PC-3 (cell line): ENCODE measurements around the gene ADAM17. TPM values are rescaled to one million over a fixed set of nuclear protein-coding genes. Genes with fewer than 3 reads are reported as not detected.
A peak's percentile ranks its signal among the peaks of the same experiment; 100 is the strongest.
"Not testable (repeated sequence)": the region's sequence is repeated elsewhere in the genome, so short reads cannot be mapped to it uniquely, and the experiment has no call there.

Experiments
- ATAC-seq: fragments of 200-7000 bp; cut with Tn5 transposase; 2 replicates; pipeline ENCODE4 v1.9.1; 2020; ENCODE audit warnings: mild to moderate bottlenecking, moderate library complexity
- BruUV-seq: library from RNA; stranded (reverse); fragments of 400-500 nt; replicated peaks from 2 replicates; lab custom pipeline; 2021; lab: Mats Ljungman, UMichigan
- CTCF ChIA-PET: fragments of 300-600 bp; sonication (Branson Sonifier 250); formaldehyde crosslinking; loops from one replicate; lab custom pipeline; 2022; ENCODE audit warnings: antibody characterized with exemption; lab: Charles Lee
- POLR2A ChIA-PET: fragments of 300-600 bp; sonication (Branson Sonifier 250); formaldehyde crosslinking; loops from one replicate; lab custom pipeline; 2022; ENCODE audit warnings: antibody characterized with exemption; ENCODE audit not compliant: unreplicated experiment; lab: Charles Lee
- DNase-seq: peaks from one replicate; pipeline ENCODE4 v3.0.0-alpha.2; 2015
- H2AFZ ChIP-seq: fragments of 300-600 bp; sonication (generic); 2 replicates; pipeline ENCODE4 v1.6.0; 2016; ENCODE audit warnings: antibody characterized with exemption, low read length
- H3F3A ChIP-seq: fragments of 300-600 bp; sonication (generic); one replicate; pipeline ENCODE4 v1.6.0; 2017; ENCODE audit warnings: antibody characterized with exemption, low read length, control low read depth, mild to moderate bottlenecking; ENCODE audit not compliant: unreplicated experiment
- H3K27ac ChIP-seq: fragments of 300-600 bp; sonication (generic); 2 replicates; pipeline ENCODE4 v1.5.1; 2016; ENCODE audit warnings: mild to moderate bottlenecking, low read length
- H3K27me3 ChIP-seq: fragments of 300-600 bp; sonication (generic); 2 replicates; pipeline ENCODE4 v1.6.1; 2016; ENCODE audit warnings: low read length, mixed read lengths
- H3K36me3 ChIP-seq: fragments of 300-600 bp; sonication (generic); 2 replicates; pipeline ENCODE4 v1.6.1; 2016; ENCODE audit warnings: low read depth, mixed run types, low read length, mixed read lengths
- H3K4me1 ChIP-seq: fragments of 300-600 bp; sonication (generic); 2 replicates; pipeline ENCODE4 v1.5.1; 2016; ENCODE audit warnings: low read length; ENCODE audit not compliant: insufficient read depth
- H3K4me2 ChIP-seq: fragments of 300-600 bp; sonication (generic); 2 replicates; pipeline ENCODE4 v1.6.0; 2016; ENCODE audit warnings: low read length
- H3K4me3 ChIP-seq: fragments of 300-600 bp; sonication (generic); 2 replicates; pipeline ENCODE4 v1.5.1; 2016; ENCODE audit warnings: mild to moderate bottlenecking, low read length, mixed read lengths
- H3K79me2 ChIP-seq: fragments of 300-600 bp; sonication (generic); 2 replicates; pipeline ENCODE4 v1.6.1; 2017; ENCODE audit warnings: low read length, mixed read lengths
- H3K9ac ChIP-seq: fragments of 300-600 bp; sonication (generic); 2 replicates; pipeline ENCODE4 v1.6.0; 2016; ENCODE audit warnings: mild to moderate bottlenecking, low read length
- H3K9me2 ChIP-seq: fragments of 300-600 bp; sonication (generic); replicated peaks from 2 replicates; pipeline ENCODE4 v1.6.1; 2016; ENCODE audit warnings: mixed run types, low read length, mixed read lengths
- H3K9me3 ChIP-seq: fragments of 300-600 bp; sonication (generic); 2 replicates; pipeline ENCODE4 v1.6.1; 2016; ENCODE audit warnings: low read length, mixed read lengths
- H4K20me1 ChIP-seq: fragments of 300-600 bp; sonication (generic); 2 replicates; pipeline ENCODE4 v1.6.1; 2016; ENCODE audit warnings: low read length, mixed read lengths
- CTCF ChIP-seq: fragments of 300-600 bp; sonication (generic); conservative IDR thresholded peaks from 2 replicates; pipeline ENCODE4 v1.5.1; 2017; ENCODE audit warnings: antibody characterized with exemption, low read depth, mild to moderate bottlenecking, low read length
- EZH2 ChIP-seq: fragments of 300-600 bp; sonication (generic); IDR thresholded peaks from one replicate; pipeline ENCODE4 v1.6.1; 2017; ENCODE audit warnings: antibody characterized with exemption, mild to moderate bottlenecking, low read length; ENCODE audit not compliant: unreplicated experiment
- EZH2phosphoT487 ChIP-seq: fragments of 300-600 bp; sonication (generic); IDR thresholded peaks from 2 replicates; pipeline ENCODE4 v1.6.1; 2018; ENCODE audit warnings: mild to moderate bottlenecking, antibody characterized with exemption, low read length, borderline replicate concordance
- intact Hi-C: fragments of 100-400 bp; cut with micrococcal nuclease; formaldehyde crosslinking; loops from 2 replicates; pipeline ENCODE4 v1.9.0; 2023
- total RNA-seq: library from RNA; depleted of rRNA; stranded (reverse); fragments of >200 nt; gene quantifications from 2 replicates; pipeline ENCODE4 v1.2.3, GENCODE V29; 2014

ADAM17 gene
- total RNA-seq, 1 experiment from 2014 or later, result 23.0 TPM

GRCh38 chr2:9554921-9555296, 721 bp downstream of the ADAM17 start:
- Histone ChIP-seq H4K20me1 (peaks cover 22% of the 10 kb centered on the region), H3K4me3 (peak overlapping the region; percentile 96), H3K36me3 (no peaks in the 10 kb centered on the region), H3K4me2 (peak overlapping the region; percentile 88), H3K9ac (peak overlapping the region; percentile 95), H3K27me3 (no peaks in the 10 kb centered on the region), H3K27ac (peak overlapping the region; percentile 92), H3K79me2 (peaks cover 81% of the 10 kb centered on the region), H3K4me1 (peaks cover 45% of the 10 kb centered on the region), H3K9me3 (no peaks in the 10 kb centered on the region), H3F3A (no peaks in the 10 kb centered on the region), H2AFZ (peak overlapping the region; percentile 95), H3K9me2 (no peaks in the 10 kb centered on the region)
- POLR2A ChIA-PET, result interaction anchor here (0.5 to 2.6 kb wide), 4 partner anchors 75 to 232 kb away, joined by 3 to 13 read pairs (median 4); partner anchors contain the start of gene YWHAQ
- TSS peak; percentile 7 for BruUV-seq
- ATAC-seq, result peak; percentile 1; the same call in 1 of the 2 replicates
- TF ChIP-seq EZH2, result no peak
- TF ChIP-seq EZH2phosphoT487, result no peak
- TF ChIP-seq CTCF, result no peak
- intact Hi-C loops, result loop anchor here (5.0 kb wide), 2 partner anchors 52 to 197 kb away; no protein-coding TSS in a partner anchor
- CTCF ChIA-PET, result no interaction called here
- DNase-seq, result peak; percentile 58

- intact Hi-C loops, result no loop called here
- ChIA-PET POLR2A (interaction anchor here (0.7 kb wide), 2 partner anchors 17 to 39 kb away, joined by 5 to 7 read pairs; no protein-coding TSS in a partner anchor), CTCF (no interaction called here)
- Histone ChIP-seq H3K79me2 (peaks cover 93% of the 10 kb centered on the region), H3K4me2 (peak overlapping the region; percentile 68), H3K9me2 (no peaks in the 10 kb centered on the region), H3K9me3 (no peaks in the 10 kb centered on the region), H3K9ac (no peak overlapping the region), H3F3A (no peaks in the 10 kb centered on the region), H3K4me1 (peaks cover 28% of the 10 kb centered on the region), H2AFZ (no peak overlapping the region), H3K27me3 (no peaks in the 10 kb centered on the region), H3K36me3 (no peaks in the 10 kb centered on the region), H4K20me1 (peaks cover 25% of the 10 kb centered on the region), H3K27ac (peak overlapping the region; percentile 52), H3K4me3 (peak overlapping the region; percentile 27; the same call in 1 of the 2 replicates)
- DNase-seq (peak; percentile 87), ATAC-seq (peak; percentile 4; the same call in 1 of the 2 replicates)
- TSS peak; percentile 0 for BruUV-seq
- TF ChIP-seq EZH2phosphoT487 (no peak), EZH2 (no peak)
Measured at GRCh38 chr2:9552219-9553178, 3.1 kb downstream of the ADAM17 start.

GRCh38 chr2:9550859-9551391, 4.7 kb downstream of the ADAM17 start:
- H2AFZ ChIP-seq, H3K4me2 ChIP-seq, H3K9ac ChIP-seq, H3K36me3 ChIP-seq, H3K27me3 ChIP-seq, intact Hi-C loops, POLR2A ChIA-PET, H3K9me3 ChIP-seq, ATAC-seq, H3F3A ChIP-seq, DNase-seq, H3K4me3 ChIP-seq, H3K27ac ChIP-seq, H3K9me2 ChIP-seq, BruUV-seq, CTCF ChIA-PET: not testable (repeated sequence)
- peaks cover 32% of the 10 kb centered on the region for H4K20me1 ChIP-seq
- peaks cover 96% of the 10 kb centered on the region for H3K79me2 ChIP-seq
- peaks cover 28% of the 10 kb centered on the region for H3K4me1 ChIP-seq
